ENCODE measurements around the gene USP34.

GRCh38 chr2:61377046-61377445 is 93.8 kb downstream of the USP34 start:
- TF ChIP-seq CTCF (IDR thresholded peaks at IDR 0.05 in 2 of 3, conservative IDR thresholded peaks at IDR 0.05 in 1 of 3; ENCODE audit: insufficient read depth in 2 of 3, low read depth in 1 of 3, low read length in 3 of 3) (no peak), ZFP30 (CRISPR knock-in tag; IDR thresholded peaks at IDR 0.05; ENCODE audit: borderline replicate concordance) (no peak), PCBP1 (IDR thresholded peaks at IDR 0.05; ENCODE audit: low read depth, low read length, poor library complexity, severe bottlenecking) (no peak), RBFOX2 (IDR thresholded peaks at IDR 0.05; ENCODE audit: low read depth, low read length) (no peak), ZNF766 (CRISPR knock-in tag; conservative IDR thresholded peaks at IDR 0.05) (no peak), FOXK1 (CRISPR knock-in tag; IDR thresholded peaks at IDR 0.05; ENCODE audit: borderline replicate concordance) (no peak), ELK1 (CRISPR knock-in tag; IDR thresholded peaks at IDR 0.05) (no peak), ZNF140 (CRISPR knock-in tag; IDR thresholded peaks at IDR 0.05) (no peak), POLR2AphosphoS5 (IDR thresholded peaks at IDR 0.05; ENCODE audit: control insufficient read depth, insufficient read depth, low read depth, low read length) (no peak)

Data from K562 (cell line).